Endothelial cell of umbilical vein (primary cell): ENCODE measurements around the gene SPOP. TPM values are rescaled to one million over a fixed set of nuclear protein-coding genes. Genes with fewer than 3 reads are reported as not detected.

Source experiments
- BruUV-seq: library from RNA; stranded (reverse); fragments of 400-500 nt; replicated peaks from 2 replicates; lab custom pipeline; 2021; lab: Mats Ljungman, UMichigan
- CTCF ChIA-PET: fragments of 300-600, 350-600 bp; sonication (Branson Sonifier 250); formaldehyde crosslinking; loops from one replicate; lab custom pipeline; 2021; ENCODE audit warnings: antibody characterized with exemption, inconsistent platforms; lab: Charles Lee
- POLR2A ChIA-PET: fragments of 300-600, 350-600 bp; sonication (Branson Sonifier 250); formaldehyde crosslinking; loops from one replicate; lab custom pipeline; 2021; ENCODE audit warnings: antibody characterized with exemption, inconsistent platforms; lab: Charles Lee
- DNase-seq: peaks from one replicate; pipeline ENCODE4 v3.0.0-alpha.2; 2011; ENCODE audit warnings: low read depth, low spot score
- FAIRE-seq: peaks from 2 replicates; lab custom pipeline; 2011; peaks lifted over from hg19 to GRCh38; lab: Jason Lieb, UNC
- H2AFZ ChIP-seq: 2 replicates; pipeline ENCODE4 v1.6.0; 2012; ENCODE audit warnings: low read depth, low read length, control low read depth, inconsistent platforms
- H3K27ac ChIP-seq: 2 replicates; pipeline ENCODE4 v1.5.1; 2011; ENCODE audit warnings: low read depth, mild to moderate bottlenecking, control low read depth, low read length, moderate library complexity; ENCODE audit not compliant: insufficient read depth
- H3K27me3 ChIP-seq, 2 experiments: 2 replicates each; pipeline versions ENCODE4 v1.6.0 to v1.6.1; 2011; ENCODE audit warnings: low read length in 2 of 2, mixed read lengths in 1 of 2; ENCODE audit not compliant: control insufficient read depth in 2 of 2, insufficient read depth in 2 of 2
- H3K36me3 ChIP-seq, 2 experiments: 2 replicates in 1 of 2; 3 replicates in 1 of 2; pipeline ENCODE4 v1.5.1; 2011; ENCODE audit warnings: low read length in 2 of 2, mild to moderate bottlenecking in 1 of 2, moderate library complexity in 1 of 2; ENCODE audit not compliant: control insufficient read depth in 2 of 2, insufficient read depth in 2 of 2; ENCODE audit errors: extremely low read depth in 1 of 2
- H3K4me1 ChIP-seq: 3 replicates; pipeline ENCODE4 v1.5.1; 2011; ENCODE audit warnings: mild to moderate bottlenecking, low read length; ENCODE audit not compliant: control insufficient read depth, insufficient read depth; ENCODE audit errors: extremely low read depth
- H3K4me2 ChIP-seq: 2 replicates; pipeline ENCODE4 v1.6.1; 2011; ENCODE audit warnings: low read length, control low read depth, mixed read lengths; ENCODE audit not compliant: insufficient read depth
- H3K4me3 ChIP-seq, 3 experiments: fragments of 200-600 bp in 1 of 3; sonication (generic), shearing (Covaris generic) in 1 of 3; replicated peaks in 1 of 3; 2 replicates each; pipeline ENCODE4 v1.5.1; 2011 to 2016; ENCODE audit warnings: control low read depth in 3 of 3, low read length in 3 of 3, mild to moderate bottlenecking in 2 of 3, inconsistent platforms in 1 of 3, low read depth in 1 of 3, moderate library complexity in 1 of 3; ENCODE audit not compliant: insufficient read depth in 1 of 3
- H3K79me2 ChIP-seq: 2 replicates; pipeline ENCODE4 v1.6.0; 2012; ENCODE audit warnings: low read length, inconsistent platforms; ENCODE audit not compliant: control insufficient read depth, insufficient read depth
- H3K9ac ChIP-seq: replicated peaks from 2 replicates; pipeline ENCODE3; 2011; ENCODE audit warnings: low read length, control low read depth; ENCODE audit not compliant: insufficient read depth; ENCODE audit errors: extremely low read depth
- H3K9me1 ChIP-seq: replicated peaks from 3 replicates; pipeline ENCODE4 v1.6.0; 2011; ENCODE audit warnings: mild to moderate bottlenecking, low read length; ENCODE audit not compliant: control insufficient read depth, insufficient read depth; ENCODE audit errors: extremely low read depth
- H3K9me3 ChIP-seq: replicated peaks from 2 replicates; pipeline ENCODE4 v1.5.1; 2012; ENCODE audit warnings: low read length, inconsistent platforms; ENCODE audit not compliant: control insufficient read depth, insufficient read depth
- H4K20me1 ChIP-seq: replicated peaks from 2 replicates; pipeline ENCODE3; 2011; ENCODE audit warnings: mild to moderate bottlenecking, low read length; ENCODE audit not compliant: control insufficient read depth, insufficient read depth; ENCODE audit errors: extremely low read depth
- EZH2 ChIP-seq: IDR thresholded peaks from 2 replicates; pipeline ENCODE4 v1.6.1; 2012; ENCODE audit warnings: borderline replicate concordance, low read depth, mild to moderate bottlenecking, moderate library complexity, low read length, inconsistent platforms; ENCODE audit not compliant: severe bottlenecking
- FOS ChIP-seq: IDR thresholded peaks from 2 replicates; pipeline ENCODE4 v1.6.1; 2011; ENCODE audit warnings: mild to moderate bottlenecking, low read length, moderate library complexity, borderline replicate concordance; ENCODE audit not compliant: insufficient read depth
- GATA2 ChIP-seq: IDR thresholded peaks from 2 replicates; pipeline ENCODE4 v1.7.0; 2011; ENCODE audit warnings: low read depth, mild to moderate bottlenecking, moderate library complexity, mixed read lengths, low read length; ENCODE audit not compliant: insufficient read length, insufficient read depth
- JUN ChIP-seq: IDR thresholded peaks from 2 replicates; pipeline ENCODE4 v1.6.1; 2011; ENCODE audit warnings: borderline replicate concordance, low read depth; ENCODE audit not compliant: insufficient read length, insufficient read depth
- MYC ChIP-seq: IDR thresholded peaks from one replicate; pipeline ENCODE4 v1.6.1; 2011; ENCODE audit warnings: mild to moderate bottlenecking, low read depth, low read length
- POLR2A ChIP-seq: IDR thresholded peaks from 2 replicates; pipeline ENCODE4 v1.6.1; 2012; ENCODE audit warnings: low read depth, mild to moderate bottlenecking, control low read depth, low read length
- POLR2AphosphoS5 ChIP-seq: IDR thresholded peaks from 2 replicates; pipeline ENCODE4 v1.6.1; 2012; ENCODE audit warnings: low read depth, mild to moderate bottlenecking, control low read depth, low read length, moderate library complexity; ENCODE audit not compliant: insufficient read depth
- dilution Hi-C: fragments of 300-500 bp; cut with MboI; formaldehyde crosslinking; loops from one replicate; pipeline ENCODE4 v1.15.0; 2019; ENCODE audit warnings: low sequenced_read_pairs; ENCODE audit not compliant: extremely low pct_ligation_motif_present
- intact Hi-C: fragments of 100-400 bp; cut with micrococcal nuclease; formaldehyde crosslinking; loops from one replicate; pipeline ENCODE4 v1.10.0; 2022
- polyA plus RNA-seq, 4 experiments: library from polyadenylated mRNA; depleted of rRNA in 3 of 4; stranded (reverse) in 3 of 4; unstranded in 1 of 4; fragments of >200 nt; gene quantifications; 2 replicates each; pipeline versions ENCODE4 v1.2.1 to v1.2.3, GENCODE V29; 2011 to 2012; ENCODE audit warnings: missing spikeins in 1 of 4
- total RNA-seq: library from RNA; stranded (reverse); gene quantifications from 2 replicates; pipeline ENCODE4 v1.2.3, GENCODE V29; 2021
- TF ChIP-seq, protein P1 (sequence below): IDR thresholded peaks from 2 replicates; pipeline ENCODE4 v1.6.1; 2011; ENCODE audit not compliant: insufficient read depth, insufficient read length
- TF ChIP-seq, protein P2 (sequence below), 2 donors: IDR thresholded peaks; 1 replicate in 1 of 2; 2 replicates in 1 of 2; pipeline ENCODE4 v1.5.1; 2011; ENCODE audit warnings: low read length in 2 of 2, mild to moderate bottlenecking in 2 of 2, moderate library complexity in 2 of 2, control low read depth in 1 of 2, inconsistent platforms in 1 of 2, low read depth in 1 of 2; ENCODE audit not compliant: insufficient read depth in 1 of 2; ENCODE audit errors: extremely low read depth in 1 of 2

SPOP gene
- total and polyA plus RNA-seq, 2 donors (not counting 3 experiments of a cell fraction or from before 2014, with no cell fraction given) = 46.9 to 61.0 TPM

DNA sequence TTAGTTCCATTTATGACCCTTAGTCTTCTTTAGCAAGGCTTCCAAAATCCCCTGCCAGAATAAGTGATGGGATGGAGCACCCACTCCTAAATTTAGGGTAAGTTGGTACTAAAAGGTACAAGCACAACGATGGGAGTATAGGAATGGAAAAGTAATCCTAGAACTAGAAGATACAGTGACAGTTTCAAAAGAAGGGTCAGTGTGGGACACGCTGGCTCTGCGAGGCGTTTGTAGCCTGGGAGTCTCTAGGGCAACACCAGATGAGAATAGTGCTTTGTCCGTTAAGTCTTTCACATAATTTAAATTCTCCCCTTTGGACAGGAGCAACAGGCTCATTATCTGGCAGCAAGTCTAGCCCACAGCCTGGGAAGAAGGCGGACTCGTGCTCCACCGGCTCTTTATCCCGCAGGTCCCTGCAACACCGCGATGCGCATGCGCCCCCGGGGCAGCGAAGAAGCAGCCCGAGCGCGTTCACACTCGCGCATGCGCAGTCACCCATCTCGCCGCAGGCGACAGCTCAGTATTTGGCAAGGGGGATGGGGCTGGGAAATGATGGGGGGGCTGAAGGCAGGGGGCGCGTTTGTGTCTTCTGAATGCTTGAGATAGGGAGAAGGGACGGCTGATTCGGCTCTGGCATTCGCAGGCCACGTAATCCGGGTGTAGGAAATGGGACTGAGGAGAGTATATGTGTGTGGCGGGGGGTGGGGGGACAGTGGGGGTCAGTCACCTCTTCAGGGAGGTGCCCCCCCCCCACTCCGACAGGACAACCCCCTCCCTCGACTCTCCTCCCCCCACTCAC lies 564 bp downstream of the SPOP start:
- ChIA-PET CTCF (interaction anchor here (0.6 to 1.3 kb wide), 15 partner anchors 10 to 120 kb away, joined by 3 to 19 read pairs (median 4); partner anchors contain the start of gene SLC35B1), POLR2A (interaction anchor here (0.5 to 1.0 kb wide), 8 partner anchors 11 to 261 kb away, joined by 3 to 10 read pairs (median 4); partner anchors contain the start of gene FAM117A)
- DNase-seq (peak; percentile 96), FAIRE-seq (peak; percentile 89)
- Histone ChIP-seq H3K4me3 (peak overlapping the region; percentile 38 to 86 (median 75)), H3K27ac (peak overlapping the region; percentile 45), H3K9me1 (no peaks in the 10 kb centered on the region), H3K27me3 (no peaks in the 10 kb centered on the region), H2AFZ (peak overlapping the region; percentile 13), H3K36me3 (no peaks in the 10 kb centered on the region), H3K4me2 (peak overlapping the region; percentile 87), H3K9me3 (no peaks in the 10 kb centered on the region), H3K79me2 (peaks cover 45% of the 10 kb centered on the region), H4K20me1 (no peaks in the 10 kb centered on the region), H3K9ac (peak overlapping the region; percentile 74), H3K4me1 (peaks cover 10% of the 10 kb centered on the region)
- BruUV-seq = TSS peak; percentile 35
- intact Hi-C loops (loop anchor here (1.0 to 5.0 kb wide), 2 partner anchors 31 to 55 kb away; no protein-coding TSS in a partner anchor), dilution Hi-C loops (no loop called here)
- TF ChIP-seq POLR2A = peak; percentile 62
- no peak for TF ChIP-seq JUN
- TF ChIP-seq POLR2AphosphoS5 = no peak
- TF ChIP-seq GATA2 = no peak

DNA sequence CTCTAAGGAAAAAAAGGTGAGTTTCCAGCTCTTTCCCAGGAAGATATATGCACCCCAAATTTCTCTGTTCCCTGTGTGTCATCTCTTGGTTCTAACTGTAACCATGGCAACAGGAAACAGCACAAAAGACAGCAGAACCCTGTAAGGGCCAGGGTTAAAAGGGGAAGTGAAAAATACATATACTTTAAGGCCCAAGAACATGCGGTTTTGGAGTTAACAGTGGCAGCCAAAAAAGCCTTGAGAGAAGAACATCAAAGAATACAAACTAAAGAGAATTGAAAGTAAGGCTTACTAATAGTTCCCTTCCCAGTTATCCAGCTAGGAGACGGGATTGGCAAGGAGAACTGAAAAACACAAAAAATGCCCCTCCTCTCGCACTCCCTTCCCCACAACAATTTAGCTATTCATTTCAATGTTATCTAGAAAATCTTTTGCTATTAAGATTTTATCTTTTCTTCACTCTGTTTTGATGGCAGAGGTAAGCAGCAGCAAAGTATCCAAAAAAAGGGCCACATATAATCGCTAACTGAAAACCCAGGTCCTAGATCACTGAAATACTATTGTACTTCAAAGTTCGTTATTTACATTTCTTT lies 1.5 kb downstream of the SPOP start:
- Histone ChIP-seq H3K79me2 (peaks cover 54% of the 10 kb centered on the region), H3K4me1 (peaks cover 10% of the 10 kb centered on the region), H3K4me2 (peak overlapping the region; percentile 87), H3K36me3 (no peaks in the 10 kb centered on the region), H3K9me3 (no peaks in the 10 kb centered on the region), H3K9me1 (no peaks in the 10 kb centered on the region), H4K20me1 (no peaks in the 10 kb centered on the region), H3K27ac (peak overlapping the region; percentile 45), H2AFZ (no peak overlapping the region), H3K4me3 (peak overlapping the region; percentile 38 to 86 (median 75)), H3K27me3 (no peaks in the 10 kb centered on the region), H3K9ac (peak overlapping the region; percentile 74)
- ChIA-PET POLR2A (no interaction called here), CTCF (interaction anchor here (1.0 to 1.1 kb wide), 2 partner anchors 20 to 106 kb away, joined by 3 read pairs; no protein-coding TSS in a partner anchor)
- intact Hi-C loops (loop anchor here (5.0 kb wide), 1 partner anchor 54 kb away; no protein-coding TSS in a partner anchor), dilution Hi-C loops (no loop called here)
- DNase-seq (peak; percentile 40), FAIRE-seq (peak; percentile 44)
- BruUV-seq = no TSS peak
- TF ChIP-seq MYC (no peak), POLR2A (no peak), JUN (no peak), GATA2 (no peak), POLR2AphosphoS5 (no peak), FOS (no peak), EZH2 (no peak)
- TF ChIP-seq, protein P1, sequence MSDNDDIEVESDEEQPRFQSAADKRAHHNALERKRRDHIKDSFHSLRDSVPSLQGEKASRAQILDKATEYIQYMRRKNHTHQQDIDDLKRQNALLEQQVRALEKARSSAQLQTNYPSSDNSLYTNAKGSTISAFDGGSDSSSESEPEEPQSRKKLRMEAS = no peak
- TF ChIP-seq, protein P2, sequence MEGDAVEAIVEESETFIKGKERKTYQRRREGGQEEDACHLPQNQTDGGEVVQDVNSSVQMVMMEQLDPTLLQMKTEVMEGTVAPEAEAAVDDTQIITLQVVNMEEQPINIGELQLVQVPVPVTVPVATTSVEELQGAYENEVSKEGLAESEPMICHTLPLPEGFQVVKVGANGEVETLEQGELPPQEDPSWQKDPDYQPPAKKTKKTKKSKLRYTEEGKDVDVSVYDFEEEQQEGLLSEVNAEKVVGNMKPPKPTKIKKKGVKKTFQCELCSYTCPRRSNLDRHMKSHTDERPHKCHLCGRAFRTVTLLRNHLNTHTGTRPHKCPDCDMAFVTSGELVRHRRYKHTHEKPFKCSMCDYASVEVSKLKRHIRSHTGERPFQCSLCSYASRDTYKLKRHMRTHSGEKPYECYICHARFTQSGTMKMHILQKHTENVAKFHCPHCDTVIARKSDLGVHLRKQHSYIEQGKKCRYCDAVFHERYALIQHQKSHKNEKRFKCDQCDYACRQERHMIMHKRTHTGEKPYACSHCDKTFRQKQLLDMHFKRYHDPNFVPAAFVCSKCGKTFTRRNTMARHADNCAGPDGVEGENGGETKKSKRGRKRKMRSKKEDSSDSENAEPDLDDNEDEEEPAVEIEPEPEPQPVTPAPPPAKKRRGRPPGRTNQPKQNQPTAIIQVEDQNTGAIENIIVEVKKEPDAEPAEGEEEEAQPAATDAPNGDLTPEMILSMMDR (IDR thresholded peaks at IDR 0.05; ENCODE audit: extremely low read depth in 1 of 2, insufficient read depth in 1 of 2, low read depth in 1 of 2, low read length in 2 of 2) = no peak
